HG03354 (cell line): ENCODE measurements around the gene DDX3X.
"Not testable (repeated sequence)": the region's sequence is repeated elsewhere in the genome, so short reads cannot be mapped to it uniquely, and the experiment has no call there.

Source experiments
- ATAC-seq: cut with Tn5 transposase; IDR thresholded peaks from one replicate; pipeline ENCODE4 v1.9.1; 2021; ENCODE audit warnings: mild to moderate bottlenecking; ENCODE audit not compliant: unreplicated experiment, poor library complexity, severe bottlenecking

The DDX3X gene

GRCh38 chrX:41352329-41352838 is 18.4 kb downstream of the DDX3X start:
- ATAC-seq: no peak

GRCh38 chrX:41353985-41354384 is 20.0 kb downstream of the DDX3X start:
- ATAC-seq: no peak

GRCh38 chrX:41369152-41369551 is 35.2 kb downstream of the DDX3X start:
- no peak for ATAC-seq

- ATAC-seq: not testable (repeated sequence)
Observed at GRCh38 chrX:41371575-41371974, 37.6 kb downstream of the DDX3X start.

- ATAC-seq: no peak
Observed at GRCh38 chrX:41373989-41374606, 40.1 kb downstream of the DDX3X start.

- no peak for ATAC-seq
Observed at GRCh38 chrX:41377624-41378023, 43.7 kb downstream of the DDX3X start.

- no peak for ATAC-seq
Observed at GRCh38 chrX:41381685-41382084, 47.7 kb downstream of the DDX3X start.

GRCh38 chrX:41382714-41383645 is 49.0 kb downstream of the DDX3X start:
- ATAC-seq: no peak

GRCh38 chrX:41384051-41384705 is 50.2 kb downstream of the DDX3X start:
- no peak for ATAC-seq

GRCh38 chrX:41386222-41386990 is 52.4 kb downstream of the DDX3X start:
- ATAC-seq: no peak

GRCh38 chrX:41388543-41388942 is 54.6 kb downstream of the DDX3X start:
- ATAC-seq: no peak

- no peak for ATAC-seq
Observed at GRCh38 chrX:41389311-41389888, 55.4 kb downstream of the DDX3X start.

GRCh38 chrX:41390576-41390975 is 56.6 kb downstream of the DDX3X start:
- not testable (repeated sequence) for ATAC-seq

- no peak for ATAC-seq
Observed at GRCh38 chrX:41391606-41392005, 57.6 kb downstream of the DDX3X start.

- no peak for ATAC-seq
Observed at GRCh38 chrX:41394293-41394692, 60.3 kb downstream of the DDX3X start.

- no peak for ATAC-seq
Observed at GRCh38 chrX:41397219-41397618, 63.3 kb downstream of the DDX3X start.

- ATAC-seq: no peak
Observed at GRCh38 chrX:41397768-41398167, 63.8 kb downstream of the DDX3X start.

- ATAC-seq: not testable (repeated sequence)
Observed at GRCh38 chrX:41402556-41402955, 68.6 kb downstream of the DDX3X start.

GRCh38 chrX:41405551-41405950 is 71.6 kb downstream of the DDX3X start:
- no peak for ATAC-seq
